ENCODE measurements around the gene PTTG1.

PTTG1 gene

DNA sequence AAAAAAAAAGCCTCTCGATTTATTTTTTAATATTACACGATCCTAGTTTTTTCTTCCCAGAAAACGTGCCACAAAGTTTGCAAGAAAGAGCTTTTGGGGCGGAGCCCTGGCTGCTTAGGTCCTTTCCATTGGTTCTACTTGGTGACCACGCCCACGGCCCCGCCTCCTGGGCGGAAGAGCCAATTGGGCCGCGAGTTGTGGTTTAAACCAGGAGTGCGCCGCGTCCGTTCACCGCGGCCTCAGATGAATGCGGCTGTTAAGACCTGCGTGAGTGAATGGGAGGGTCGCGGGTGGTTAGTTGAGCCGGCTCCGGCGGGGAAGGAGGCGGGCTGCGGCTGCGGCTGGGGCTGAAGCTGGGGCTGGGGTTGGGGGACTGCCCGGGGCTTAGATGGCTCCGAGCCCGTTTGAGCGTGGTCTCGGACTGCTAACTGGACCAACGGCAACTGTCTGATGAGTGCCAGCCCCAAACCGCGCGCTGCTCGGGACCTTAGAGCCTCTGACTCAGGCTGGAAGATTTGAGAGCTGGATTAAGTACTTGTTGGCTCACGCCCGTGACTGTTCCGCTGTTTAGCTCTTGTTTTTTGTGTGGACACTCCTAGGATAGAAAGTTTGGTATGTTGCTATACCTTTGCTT is at the start of gene PTTG1:
Gene PTTG1, plus strand, starts transcription at position 231 of the 634 bp plus-strand sequence. CDS start 458 bp downstream, outside the sequence.
- DNase-seq, result peak; percentile 66 to 75

DNA sequence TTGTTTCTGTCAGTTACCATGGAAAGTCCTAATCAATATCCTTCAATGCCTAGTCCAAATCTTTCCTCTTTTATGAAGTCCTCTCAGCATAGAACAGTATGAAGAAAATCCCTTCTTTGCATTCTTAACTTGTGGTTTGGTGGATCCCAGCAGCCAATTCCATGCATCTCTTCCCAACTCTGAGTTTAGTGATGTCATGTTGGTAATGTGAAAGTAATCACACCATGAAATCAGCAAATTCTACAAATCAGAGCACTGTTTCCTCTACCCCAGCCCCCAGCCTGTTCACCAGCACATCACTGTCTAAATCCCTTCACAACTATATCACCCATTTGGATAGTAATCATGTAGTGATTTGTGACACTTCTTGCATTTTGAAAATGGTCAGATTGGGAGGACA is 46.5 kb upstream of the PTTG1 start:
- DNase-seq, result no peak

DNA sequence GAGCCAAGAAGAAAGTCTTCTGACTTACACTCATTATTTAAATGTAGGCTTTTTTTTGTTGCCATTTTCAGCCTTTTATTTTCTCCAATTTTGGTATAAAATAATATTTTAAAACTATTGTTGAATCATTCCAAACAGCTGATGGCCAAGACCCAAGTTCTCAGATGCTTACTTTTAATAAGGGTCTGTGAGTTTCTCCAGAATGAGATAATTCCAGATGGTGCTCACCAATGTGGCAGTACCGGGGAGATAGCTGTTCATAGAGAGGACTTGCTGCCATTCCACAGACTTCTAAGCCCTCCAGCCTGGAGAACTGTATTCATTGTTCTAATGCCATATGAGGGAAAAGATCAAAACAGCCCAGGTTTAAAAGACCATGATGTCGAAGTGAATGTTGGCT is 46.0 kb upstream of the PTTG1 start:
- no peak for DNase-seq

DNA sequence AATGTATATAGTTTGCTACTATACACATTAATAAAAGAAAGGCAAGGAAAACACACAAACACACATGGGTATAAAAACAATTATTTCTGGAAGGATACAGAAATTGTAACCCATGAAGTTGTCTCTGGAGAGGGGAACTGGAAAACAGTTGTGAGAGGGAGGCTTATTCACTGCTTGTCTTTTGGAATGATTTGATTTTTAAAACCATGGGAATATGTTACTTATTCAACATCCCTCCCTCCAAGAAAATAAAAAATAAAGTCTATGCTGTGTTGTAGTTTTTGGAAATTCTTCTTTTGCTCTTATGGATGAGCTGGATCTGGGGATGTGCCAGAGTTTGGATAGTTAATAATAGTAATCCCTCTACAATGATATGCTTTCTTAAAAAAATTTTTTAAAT is 45.2 kb upstream of the PTTG1 start:
- no peak for DNase-seq

DNA sequence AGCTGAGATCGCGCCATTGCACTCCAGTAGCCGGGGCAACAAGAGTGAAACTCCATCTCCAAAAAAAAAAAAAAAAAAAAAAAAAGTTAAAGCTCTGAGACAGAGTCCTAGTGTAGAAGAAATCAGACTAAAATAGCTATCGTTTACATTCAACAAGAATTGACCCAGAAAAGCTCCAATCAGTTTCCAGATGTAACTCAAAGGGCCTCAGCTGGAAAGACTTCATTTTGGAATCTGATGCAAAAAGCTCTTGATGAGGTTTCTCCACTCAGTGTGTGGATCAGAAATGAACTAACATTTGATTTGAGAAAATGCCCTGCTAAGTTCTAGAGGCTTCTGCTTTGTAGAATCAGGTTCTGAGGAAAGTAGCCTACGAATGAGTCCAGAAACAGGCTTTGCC is 44.0 kb upstream of the PTTG1 start:
- no peak for DNase-seq

DNA sequence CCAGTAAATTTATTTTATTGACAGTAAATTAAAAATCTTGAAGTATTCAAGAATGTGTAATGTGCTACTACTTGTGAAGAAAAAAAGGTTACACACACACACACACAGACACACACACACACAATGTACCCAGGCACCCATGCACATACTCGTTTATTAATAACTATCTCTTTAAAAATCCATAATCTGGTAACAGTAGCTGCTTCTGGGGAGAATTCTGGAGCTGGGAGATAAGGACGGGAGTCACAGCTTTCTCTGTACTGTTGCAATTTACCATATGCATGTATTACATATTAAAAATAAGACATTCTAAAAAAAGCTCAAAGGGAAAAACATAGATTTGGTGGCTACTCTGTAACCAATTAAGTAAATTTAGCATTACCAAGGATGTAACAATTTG is 43.3 kb upstream of the PTTG1 start:
- DNase-seq, result no peak

DNA sequence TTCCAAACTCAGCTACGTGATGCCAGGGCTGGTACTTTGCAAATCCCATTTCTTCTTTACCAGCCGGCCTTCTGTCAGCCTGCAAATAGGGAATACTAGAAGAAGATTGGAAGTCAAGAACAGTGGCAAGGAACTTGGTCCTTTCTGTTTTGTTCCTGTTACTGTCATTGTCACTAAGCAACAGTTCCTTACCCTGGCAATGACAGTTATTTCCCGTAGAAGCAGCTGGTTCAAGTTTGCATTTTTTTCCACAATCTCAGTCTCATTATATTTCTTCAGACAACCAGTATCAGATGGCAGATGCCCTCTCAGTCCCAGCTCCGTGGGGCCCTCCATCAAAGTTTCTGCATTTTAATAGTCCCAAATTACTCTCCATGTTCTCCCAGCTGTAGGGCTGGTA is 42.1 kb upstream of the PTTG1 start:
- peak in 1 of 2 donors; percentile 36 for DNase-seq

DNA sequence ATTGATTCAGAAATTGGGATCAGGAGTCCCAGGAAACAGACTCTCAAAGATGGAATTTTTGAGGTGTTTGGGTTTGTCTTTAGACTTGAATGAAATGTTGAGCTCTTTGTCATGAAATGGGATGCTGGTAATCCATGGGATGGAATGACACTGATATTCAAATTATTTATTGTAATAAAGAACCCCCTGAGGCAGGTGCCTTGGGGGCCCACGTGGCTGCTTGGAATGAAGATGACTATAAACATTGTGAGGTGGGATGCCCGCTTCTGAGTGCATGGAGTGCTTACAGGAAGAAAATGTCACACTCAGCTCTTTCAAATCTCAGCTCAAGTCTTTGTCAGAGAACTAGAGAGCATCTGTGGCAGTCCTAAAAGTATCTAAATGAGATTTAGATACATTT is 41.6 kb upstream of the PTTG1 start:
- no peak for DNase-seq

DNA sequence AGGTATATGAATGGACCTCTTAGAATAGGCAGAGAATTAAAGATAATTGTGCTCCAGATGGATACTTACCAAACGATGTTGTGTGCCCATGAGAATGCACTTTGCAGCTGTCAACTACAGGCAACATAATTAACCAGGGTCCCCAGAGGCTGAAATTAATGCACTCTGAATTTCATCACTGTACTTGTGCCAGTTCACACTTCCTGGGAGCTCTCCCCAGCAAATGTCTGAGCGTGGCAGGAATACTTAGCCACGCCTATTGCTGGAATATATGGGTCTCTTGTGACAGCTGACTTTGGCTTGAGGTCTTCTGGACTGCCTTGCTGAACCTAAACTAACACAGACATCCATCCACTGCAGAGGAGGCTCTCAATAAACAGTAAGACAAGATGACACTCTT is 39.3 kb upstream of the PTTG1 start:
- DNase-seq, result no peak

DNA sequence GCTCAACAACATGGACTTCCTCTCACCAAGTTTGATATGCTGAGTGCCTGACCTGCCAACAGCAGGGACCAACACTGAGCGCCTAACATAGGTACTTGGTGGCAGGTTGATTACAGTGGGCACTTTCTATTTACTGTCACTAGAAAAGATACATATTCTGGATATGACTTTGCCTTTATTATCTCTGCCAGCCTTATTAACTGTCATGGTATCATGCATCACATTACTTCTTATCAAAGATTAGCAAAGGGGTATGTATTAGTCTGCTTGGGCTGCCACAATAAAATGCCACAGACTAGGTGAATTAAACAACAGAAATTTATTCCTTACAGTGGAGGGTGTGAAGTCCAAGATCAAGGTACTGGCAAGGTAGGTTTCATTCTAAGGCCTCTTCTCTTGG is 37.0 kb upstream of the PTTG1 start:
- no peak for DNase-seq

DNA sequence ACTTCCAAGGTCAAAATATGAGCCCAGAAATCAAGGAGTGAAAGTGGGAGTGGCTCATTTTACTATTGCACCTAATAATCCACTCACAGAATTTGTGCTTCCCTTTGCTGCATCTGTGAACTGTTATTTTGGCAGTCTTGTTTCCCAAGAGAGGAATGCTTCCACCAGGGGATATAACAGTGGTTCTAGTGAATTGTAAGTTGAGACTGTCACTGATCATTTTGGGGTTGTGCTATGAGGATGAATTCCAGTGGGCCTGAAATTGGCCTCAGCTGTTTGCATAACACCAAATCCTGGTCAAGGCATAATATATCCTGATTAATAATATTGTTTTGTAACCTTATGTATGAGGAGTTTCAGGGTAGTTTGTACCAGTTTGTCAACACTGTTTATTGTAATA is 36.2 kb upstream of the PTTG1 start:
- no peak for DNase-seq

DNA sequence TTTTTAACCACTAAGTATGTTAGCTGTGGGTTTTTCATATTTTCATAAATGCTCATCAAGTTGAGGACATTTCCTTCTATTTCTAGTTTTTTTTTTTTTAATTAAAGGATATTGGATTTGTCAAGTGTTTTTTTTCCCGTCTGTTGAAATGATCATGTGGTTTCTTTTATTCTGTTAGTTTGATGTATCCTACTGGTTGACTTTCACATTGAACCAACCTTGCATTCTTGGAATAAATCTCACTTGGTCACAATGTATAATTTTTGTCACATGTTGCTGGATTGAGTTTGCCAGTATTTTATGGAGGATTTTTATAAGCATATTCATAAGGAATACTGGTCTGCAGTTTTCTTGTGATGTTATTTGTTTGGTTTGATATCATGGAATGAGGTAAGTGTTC is 34.2 kb upstream of the PTTG1 start:
- DNase-seq, result no peak

DNA sequence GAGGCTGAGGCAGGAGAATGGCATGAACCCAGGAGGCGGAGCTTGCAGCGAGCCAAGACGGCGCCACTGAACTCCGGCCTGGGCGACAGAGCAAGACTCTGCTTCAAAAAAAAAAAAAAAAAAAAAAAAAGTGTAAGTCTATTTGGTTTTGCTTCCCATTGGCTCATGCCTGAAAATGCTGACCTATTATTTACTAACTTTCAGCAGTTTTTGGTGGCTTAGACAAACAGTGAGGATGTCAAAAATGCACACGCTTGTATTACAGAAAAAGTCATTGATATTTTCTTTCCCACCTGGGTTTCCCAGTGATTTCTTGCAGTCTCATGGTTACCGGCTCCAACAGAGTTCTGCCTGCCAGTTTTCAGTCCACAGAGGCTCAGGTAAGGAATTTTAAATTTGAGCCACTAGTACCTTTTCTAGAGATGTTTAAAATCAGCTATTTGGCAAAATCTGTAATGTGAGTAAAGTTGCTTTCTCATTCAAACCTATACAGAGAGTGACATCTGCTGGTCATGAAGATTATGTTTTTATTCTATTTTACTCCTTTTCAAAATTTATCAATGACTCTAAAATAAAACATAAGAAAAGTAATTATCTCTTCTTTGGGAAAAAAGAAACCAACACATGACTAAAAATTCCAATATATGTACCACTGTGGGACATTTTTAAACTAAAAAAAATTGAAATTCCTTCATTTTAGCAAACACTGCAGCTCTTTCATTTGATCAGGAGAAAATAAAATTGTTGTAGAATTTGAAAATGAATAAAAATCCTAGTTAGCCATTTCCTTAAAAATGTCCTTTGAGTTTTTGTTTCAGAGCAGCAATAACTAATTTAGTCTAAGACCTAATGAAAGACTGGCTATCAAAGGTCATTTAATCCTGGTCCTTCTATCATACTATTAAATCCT is 30.6 kb upstream of the PTTG1 start:
- no peak for DNase-seq

DNA sequence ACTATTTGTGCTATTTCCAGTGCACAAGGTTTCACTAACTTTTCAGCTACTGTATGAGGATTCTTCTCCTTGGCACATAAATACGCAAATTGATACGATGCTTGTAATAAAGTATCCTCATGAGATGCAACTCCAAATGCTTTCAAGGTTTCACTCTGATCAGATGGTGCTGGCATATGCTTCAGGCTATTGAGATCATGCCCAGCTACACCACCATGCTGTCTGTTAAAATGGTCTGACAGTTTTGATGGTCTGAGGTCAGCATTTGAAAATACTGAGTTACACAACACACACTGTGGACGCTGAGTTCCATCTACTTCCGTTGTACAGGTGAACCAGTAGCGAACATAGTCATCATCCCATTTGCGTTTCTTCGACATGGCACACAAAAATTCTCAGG is 26.5 kb upstream of the PTTG1 start:
- no peak for DNase-seq

DNA sequence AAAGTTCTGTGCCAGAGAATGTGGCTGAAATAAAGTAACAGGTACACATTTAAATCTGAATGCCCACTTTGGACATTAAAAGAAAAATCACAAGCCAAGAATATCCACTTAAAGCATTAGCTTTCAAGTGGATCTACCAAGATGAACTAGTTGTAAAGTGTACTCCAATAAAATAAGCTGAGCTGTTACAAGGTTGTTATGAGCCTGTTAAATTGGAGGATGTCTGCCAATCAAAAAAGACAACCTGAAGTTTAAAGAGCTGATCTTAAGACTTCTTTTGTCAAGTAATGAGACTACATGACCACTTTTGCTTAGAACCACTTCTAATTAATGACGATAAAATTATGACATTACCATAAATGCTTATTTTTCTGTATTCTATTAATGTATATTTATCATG is 24.2 kb upstream of the PTTG1 start:
- DNase-seq, result no peak

DNA sequence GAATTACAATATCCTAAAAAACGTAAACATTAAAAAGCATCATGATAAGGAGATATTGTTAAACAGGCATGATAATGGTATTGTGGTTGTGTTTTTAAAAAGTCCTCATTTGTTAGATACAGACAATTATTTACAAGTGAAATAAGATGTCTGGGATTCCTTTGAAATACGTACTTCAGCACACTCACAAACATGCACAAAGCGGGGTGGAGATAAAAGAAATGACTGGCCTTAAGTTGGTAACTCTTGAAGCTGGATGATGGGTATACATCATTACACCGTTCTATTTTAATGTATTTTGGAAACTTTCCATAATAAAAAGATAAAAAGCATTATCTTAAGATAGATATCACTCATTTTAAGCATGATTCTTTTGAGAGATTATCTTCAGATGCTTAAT is 22.8 kb upstream of the PTTG1 start:
- DNase-seq, result no peak

DNA sequence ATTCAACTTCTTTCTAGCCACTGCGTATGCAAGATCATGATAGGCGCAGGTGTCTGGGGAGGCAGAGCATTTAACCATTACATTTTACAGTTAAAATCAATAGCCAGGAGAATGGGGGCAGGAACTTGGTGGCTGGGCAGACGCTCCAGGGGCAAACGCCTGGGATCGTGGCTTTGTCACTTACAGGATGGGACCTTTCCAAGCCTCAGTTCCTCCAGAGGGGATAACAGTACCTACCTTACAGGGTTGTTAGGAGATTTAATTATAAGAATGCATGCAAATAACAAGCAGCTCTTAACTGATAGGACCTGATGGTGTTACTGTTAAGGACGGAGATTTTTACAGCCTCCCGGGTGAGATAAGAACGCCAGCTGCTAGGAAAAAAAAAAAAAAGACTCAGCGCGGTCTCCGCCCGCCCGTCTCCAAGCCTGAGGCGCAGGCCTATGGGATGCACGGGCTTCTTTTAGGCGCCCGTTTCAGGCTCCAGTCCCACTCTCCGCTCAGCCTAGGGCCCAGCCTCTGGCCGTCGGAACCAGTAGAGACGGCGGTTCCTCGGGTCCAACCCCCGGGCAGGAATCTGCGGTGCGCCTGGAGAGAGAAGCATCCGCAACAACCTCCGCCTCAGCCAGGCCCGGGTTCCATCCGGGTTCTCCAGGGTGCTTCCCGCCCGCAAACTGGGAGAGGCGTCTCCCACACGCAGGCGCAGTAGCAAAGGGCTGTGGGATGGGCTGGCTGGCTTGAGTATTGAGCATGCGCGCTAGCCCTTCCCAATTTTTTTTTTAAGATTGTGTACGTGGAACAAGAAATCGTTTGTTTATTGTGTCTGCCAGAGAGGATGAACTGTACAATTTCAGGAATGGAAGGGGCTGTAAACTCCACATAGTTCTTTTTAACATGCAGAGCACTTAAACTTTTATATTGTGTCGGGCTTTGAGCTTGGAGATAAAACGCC is 22.0 kb upstream of the PTTG1 start, which contains the start of gene FAM200C:
Gene FAM200C, minus strand, starts transcription at position 653 of the 952 bp plus-strand sequence. CDS start 4,564 bp downstream, outside the sequence.
- DNase-seq, result peak; percentile 45 to 81

DNA sequence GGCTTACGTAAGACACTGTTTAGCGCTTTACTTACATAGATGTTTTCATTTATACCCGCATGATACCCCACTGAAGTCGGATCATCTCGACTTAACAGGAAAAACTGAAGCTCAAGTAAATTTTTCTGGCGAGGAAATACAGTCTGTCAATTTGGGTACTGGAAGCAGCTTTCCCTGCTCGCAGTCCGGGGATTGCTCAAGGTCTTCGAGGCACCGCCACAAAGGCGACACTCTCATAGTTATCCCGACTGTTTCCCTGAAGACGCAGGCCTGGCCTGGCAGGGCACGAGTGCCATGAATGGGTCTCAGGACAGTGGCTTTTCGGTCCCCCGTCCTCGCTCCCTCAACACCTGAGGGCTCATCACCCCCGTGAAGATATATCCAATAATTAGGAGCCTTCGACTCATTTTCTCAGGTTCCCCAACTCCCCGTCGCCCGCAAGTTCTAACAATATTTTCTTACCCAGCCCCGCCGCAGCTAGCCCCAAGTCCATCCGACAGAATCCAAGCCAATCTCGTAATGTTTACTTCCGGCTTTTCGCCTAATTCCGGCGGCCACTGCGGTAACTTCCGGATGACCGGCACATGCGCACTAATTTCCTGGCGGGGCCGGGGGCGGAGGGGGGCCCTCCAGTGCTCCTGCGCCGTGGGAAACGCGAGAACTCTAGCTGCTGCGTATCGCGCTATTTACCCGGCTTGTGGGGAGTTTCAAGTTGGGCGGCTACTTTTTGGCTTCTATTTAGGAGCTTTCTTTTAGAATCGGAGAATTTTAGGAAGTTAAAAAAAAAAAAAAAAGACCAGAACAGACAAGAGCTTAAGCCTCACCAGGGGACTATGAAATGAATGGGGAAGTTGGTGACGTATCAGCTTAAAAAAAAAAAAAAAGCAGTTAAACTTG is 2.8 kb upstream of the PTTG1 start, which contains the start of gene SLU7:
Gene SLU7, minus strand, starts transcription at position 521 of the 897 bp plus-strand sequence. CDS start 3,787 bp downstream, outside the sequence.
- peak; percentile 82 to 88 for DNase-seq

DNA sequence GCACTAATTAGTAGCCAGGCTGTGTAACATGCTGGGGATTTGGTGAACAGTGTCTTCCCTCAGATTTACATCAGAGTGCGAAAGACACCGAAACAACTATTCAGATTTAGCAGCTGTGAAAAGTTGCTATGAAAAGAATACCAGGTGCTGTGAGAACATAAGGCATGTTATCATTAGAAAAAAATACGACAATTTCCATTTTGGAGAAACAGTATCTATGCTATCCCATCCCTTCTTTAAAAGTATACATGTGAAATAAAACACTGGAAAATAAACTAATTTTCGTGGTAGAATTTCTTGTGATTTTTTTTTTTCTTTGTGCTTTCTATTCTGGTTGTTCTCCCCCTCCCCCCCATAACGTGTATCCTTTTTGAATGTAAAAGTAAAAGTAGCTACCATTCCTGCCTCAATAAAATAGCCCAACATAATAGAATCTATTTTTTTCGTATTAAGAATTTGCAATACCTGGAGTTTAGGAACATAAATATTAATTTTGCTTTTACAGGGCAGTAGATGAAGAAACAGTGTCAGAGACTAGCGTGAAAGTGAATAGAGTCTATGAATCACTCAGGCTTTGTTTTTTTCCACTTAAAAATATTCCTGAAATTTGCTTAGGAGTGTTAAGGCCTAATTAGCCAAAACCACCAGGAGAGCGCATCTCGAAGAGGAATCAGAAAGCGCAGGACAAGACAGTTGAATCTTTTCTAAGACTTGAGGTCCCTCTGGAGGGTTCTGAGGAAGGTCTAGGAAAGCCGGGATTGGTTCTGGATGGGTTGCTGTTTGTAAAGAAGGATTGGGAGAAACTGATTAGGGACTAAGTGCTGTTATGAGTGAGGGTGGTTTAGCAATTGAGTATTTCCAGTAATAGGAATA is 2.0 kb upstream of the PTTG1 start:
- DNase-seq, result no peak

DNA sequence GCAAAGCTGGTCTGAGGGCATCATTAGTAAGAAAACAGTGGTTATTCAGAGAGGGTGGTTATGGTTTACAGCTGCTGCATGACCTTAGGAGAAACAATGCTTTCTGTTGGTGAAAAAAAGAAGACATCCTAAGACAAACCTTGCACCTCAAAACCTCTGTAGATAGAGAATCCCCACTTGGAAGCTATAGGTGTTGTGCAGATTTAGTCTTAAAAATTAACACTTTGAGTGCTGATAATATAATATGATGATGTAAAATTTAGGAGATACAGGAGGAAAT is 1.4 kb upstream of the PTTG1 start:
- DNase-seq, result no peak

DNA sequence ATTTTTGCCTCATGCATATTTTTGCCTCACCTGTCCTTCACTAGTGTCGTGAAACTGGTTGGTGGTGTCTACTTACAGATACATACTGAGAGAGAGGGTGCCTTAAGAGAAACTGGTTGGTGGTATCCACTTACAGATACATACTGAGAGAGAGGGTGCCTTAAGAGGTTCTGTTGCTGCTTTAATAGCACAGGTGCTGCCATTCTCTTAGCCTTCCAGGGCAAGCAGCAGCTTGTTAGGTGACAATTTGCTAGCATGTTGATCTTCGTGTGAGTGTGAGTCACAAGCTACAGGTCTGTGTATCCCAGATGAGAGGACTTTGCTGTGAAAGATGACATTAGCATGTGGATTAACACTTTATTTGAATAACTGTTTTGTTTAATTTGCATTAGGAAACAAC is 1.4 kb downstream of the PTTG1 start:
- no peak for DNase-seq
